Uterus (tissue), 4 donors: ENCODE measurements around the gene DHRS1. TPM values are rescaled to one million over a fixed set of nuclear protein-coding genes. Genes with fewer than 3 reads are reported as not detected.
"Not testable (repeated sequence)": the region's sequence is repeated elsewhere in the genome, so short reads cannot be mapped to it uniquely, and the experiment has no call there.

Source experiments
- DNase-seq, 2 donors: peaks; one replicate each; pipeline ENCODE4 v3.0.0-alpha.2; 2019 to 2020
- H3K27ac ChIP-seq, 2 donors: fragments of 200-600 bp; sonication (generic); 1 replicate in 1 of 2; 2 replicates in 1 of 2; pipeline ENCODE4 v1.5.1; 2016 to 2018
- H3K27me3 ChIP-seq, 2 donors: fragments of 200-600 bp; sonication (generic); one replicate each; pipeline ENCODE4 v1.5.1; 2018 to 2019; ENCODE audit warnings: control low read depth in 1 of 2
- H3K36me3 ChIP-seq, 2 donors: fragments of 200-600 bp; sonication (generic); one replicate each; pipeline ENCODE4 v1.5.1; 2019; ENCODE audit warnings: control low read depth in 1 of 2
- H3K4me1 ChIP-seq, 2 donors: fragments of 200-600 bp; sonication (generic); one replicate each; pipeline ENCODE4 v1.5.1; 2018 to 2019; ENCODE audit warnings: control low read depth in 1 of 2
- H3K4me3 ChIP-seq, 2 donors: fragments of 200-600 bp; sonication (generic); 1 replicate in 1 of 2; 2 replicates in 1 of 2; pipeline ENCODE4 v1.5.1; 2018 to 2019; ENCODE audit warnings: mild to moderate bottlenecking in 1 of 2
- H3K9me3 ChIP-seq, 2 donors: fragments of 200-600 bp; sonication (generic); one replicate each; pipeline ENCODE4 v1.5.1; 2019; ENCODE audit warnings: control low read depth in 1 of 2
- POLR2A ChIP-seq, 2 donors: fragments of 450-650 bp; IDR thresholded peaks; one replicate each; pipeline ENCODE4 v1.6.1; 2016; ENCODE audit warnings: antibody characterized with exemption in 2 of 2, mild to moderate bottlenecking in 1 of 2, moderate library complexity in 1 of 2
- intact Hi-C: fragments of 100-400 bp; cut with DNase I; formaldehyde crosslinking; loops from one replicate; pipeline ENCODE4 v1.15.1; 2023; ENCODE audit warnings: low total_unique reads
- total RNA-seq, 4 donors: library from RNA; depleted of rRNA in 3 of 4; stranded (reverse); fragments of >200 nt in 3 of 4; gene quantifications; one replicate each; pipeline versions ENCODE4 v1.1.0 to v1.2.4, GENCODE V29; 2014 to 2023
- TF ChIP-seq, protein P1 (sequence below), 4 experiments: fragments of 200-600 bp in 2 of 4; fragments of 450-650 bp in 2 of 4; sonication (generic) in 2 of 4; IDR thresholded peaks; one replicate each; pipeline ENCODE4 v1.5.1; 2016 to 2019; ENCODE audit warnings: antibody characterized with exemption in 4 of 4, mild to moderate bottlenecking in 2 of 4, moderate library complexity in 1 of 4
- donor health status: DM: yes; HTN: yes; CAD: no.

Gene DHRS1
- total RNA-seq, 4 donors from 2014 or later: 17.0 to 52.4 (median 37.7) TPM

DNA sequence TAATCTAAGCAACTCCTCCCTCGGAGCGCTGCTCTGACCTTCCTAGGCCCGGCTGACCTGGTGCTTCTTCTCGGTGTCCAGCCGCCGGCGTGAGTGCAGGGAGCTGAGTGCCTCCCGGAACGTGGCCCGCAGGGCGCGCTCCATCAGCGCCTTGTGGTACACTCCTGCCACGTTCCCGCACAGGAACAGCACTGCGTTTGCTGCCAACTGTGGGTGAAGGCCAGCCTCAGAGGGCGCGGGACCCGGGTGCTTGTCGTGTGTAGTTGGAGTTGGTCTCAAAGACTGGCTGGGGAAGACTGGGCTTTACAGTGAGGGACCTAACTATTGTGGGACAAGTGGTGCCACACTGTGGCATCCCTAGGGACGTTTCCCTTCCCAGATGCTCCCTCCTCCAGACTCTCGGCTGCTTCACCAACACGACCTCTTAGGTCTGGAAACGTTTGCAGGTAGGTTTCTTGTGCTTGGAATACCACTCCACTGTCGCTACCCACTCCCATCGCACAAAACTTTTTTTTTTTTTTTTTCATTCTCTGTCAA is 32.2 kb upstream of the DHRS1 start:
- intact Hi-C loops: loop anchor here (10.0 kb wide), 1 partner anchor 103 kb away; no protein-coding TSS in a partner anchor
- H3K4me3 ChIP-seq: no peak overlapping the region
- H3K36me3 ChIP-seq: no peaks in the 10 kb centered on the region
- H3K27me3 ChIP-seq: peaks cover 0 to 27% of the 10 kb centered on the region in 2 donors
- H3K27ac ChIP-seq: no peak overlapping the region
- peaks cover 0 to 14% of the 10 kb centered on the region in 2 donors for H3K4me1 ChIP-seq
- no peaks in the 10 kb centered on the region for H3K9me3 ChIP-seq
- no peak for DNase-seq
- TF ChIP-seq POLR2A (IDR thresholded peaks at IDR 0.05): no peak
- TF ChIP-seq, protein P1, sequence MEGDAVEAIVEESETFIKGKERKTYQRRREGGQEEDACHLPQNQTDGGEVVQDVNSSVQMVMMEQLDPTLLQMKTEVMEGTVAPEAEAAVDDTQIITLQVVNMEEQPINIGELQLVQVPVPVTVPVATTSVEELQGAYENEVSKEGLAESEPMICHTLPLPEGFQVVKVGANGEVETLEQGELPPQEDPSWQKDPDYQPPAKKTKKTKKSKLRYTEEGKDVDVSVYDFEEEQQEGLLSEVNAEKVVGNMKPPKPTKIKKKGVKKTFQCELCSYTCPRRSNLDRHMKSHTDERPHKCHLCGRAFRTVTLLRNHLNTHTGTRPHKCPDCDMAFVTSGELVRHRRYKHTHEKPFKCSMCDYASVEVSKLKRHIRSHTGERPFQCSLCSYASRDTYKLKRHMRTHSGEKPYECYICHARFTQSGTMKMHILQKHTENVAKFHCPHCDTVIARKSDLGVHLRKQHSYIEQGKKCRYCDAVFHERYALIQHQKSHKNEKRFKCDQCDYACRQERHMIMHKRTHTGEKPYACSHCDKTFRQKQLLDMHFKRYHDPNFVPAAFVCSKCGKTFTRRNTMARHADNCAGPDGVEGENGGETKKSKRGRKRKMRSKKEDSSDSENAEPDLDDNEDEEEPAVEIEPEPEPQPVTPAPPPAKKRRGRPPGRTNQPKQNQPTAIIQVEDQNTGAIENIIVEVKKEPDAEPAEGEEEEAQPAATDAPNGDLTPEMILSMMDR (IDR thresholded peaks at IDR 0.05): no peak

DNA sequence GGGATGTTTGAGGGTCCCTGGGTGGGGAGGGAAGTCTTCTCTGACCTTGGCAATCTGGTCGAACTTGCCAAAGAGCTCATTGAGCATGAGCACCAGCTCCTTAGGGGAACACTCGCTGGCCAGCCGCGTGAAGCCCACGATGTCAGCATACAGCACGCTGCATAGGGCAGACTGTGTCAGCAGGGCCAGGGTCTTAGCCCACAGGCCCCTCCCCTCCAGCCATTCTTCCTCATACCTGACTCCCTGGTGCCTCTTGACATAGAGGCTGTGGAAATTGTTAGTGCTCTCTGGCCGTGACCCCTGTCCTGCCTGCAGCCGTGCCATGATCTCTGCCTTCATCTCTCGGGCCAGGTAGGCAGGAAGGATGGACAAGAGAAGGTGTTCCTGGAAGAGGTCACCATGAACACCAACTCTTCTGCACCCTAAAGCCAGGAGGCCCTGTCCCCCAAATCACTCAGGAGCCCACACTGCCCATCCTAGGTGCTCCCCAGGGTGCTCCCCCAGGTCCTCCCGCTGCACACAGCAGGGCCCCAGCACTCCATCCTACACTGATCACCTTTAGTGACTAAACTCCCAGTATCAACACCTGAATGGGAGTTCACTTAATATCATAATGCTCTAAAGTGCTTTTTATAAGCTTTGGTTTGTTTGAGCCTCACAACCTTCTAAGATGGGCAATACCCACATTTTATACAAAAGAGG is 31.5 kb upstream of the DHRS1 start:
- H3K27ac ChIP-seq: no peak overlapping the region
- peaks cover 0 to 14% of the 10 kb centered on the region in 2 donors for H3K4me1 ChIP-seq
- no peaks in the 10 kb centered on the region for H3K9me3 ChIP-seq
- no peak for DNase-seq
- H3K36me3 ChIP-seq: no peaks in the 10 kb centered on the region
- no peak overlapping the region for H3K4me3 ChIP-seq
- H3K27me3 ChIP-seq: peaks cover 0 to 24% of the 10 kb centered on the region in 2 donors
- intact Hi-C loops: loop anchor here (10.0 kb wide), 1 partner anchor 104 kb away; no protein-coding TSS in a partner anchor
- TF ChIP-seq POLR2A (IDR thresholded peaks at IDR 0.05): no peak
- TF ChIP-seq, protein P1 (IDR thresholded peaks at IDR 0.05): no peak

DNA sequence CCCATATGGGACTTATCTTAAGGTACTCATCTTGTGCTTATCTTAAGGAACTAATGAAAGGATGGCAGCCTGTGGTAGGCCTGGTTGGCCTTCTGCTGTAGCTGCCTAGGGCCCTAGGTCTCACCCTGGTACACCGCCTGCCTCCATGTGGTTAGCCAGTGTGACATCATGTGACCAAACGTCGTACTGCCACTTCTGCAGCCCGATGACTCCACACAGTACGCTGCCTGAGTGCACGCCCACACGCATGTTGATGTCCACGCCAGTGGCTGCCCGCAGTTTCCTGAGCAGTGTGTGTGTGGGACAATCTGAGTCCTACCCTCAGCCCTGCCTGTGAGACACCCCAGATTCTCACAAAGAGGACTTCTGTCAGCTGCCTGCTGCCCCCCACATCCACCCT is 30.2 kb upstream of the DHRS1 start:
- no peaks in the 10 kb centered on the region for H3K9me3 ChIP-seq
- peaks cover 0 to 14% of the 10 kb centered on the region in 2 donors for H3K4me1 ChIP-seq
- H3K4me3 ChIP-seq: no peak overlapping the region
- intact Hi-C loops: loop anchor here (10.0 kb wide), 1 partner anchor 105 kb away; no protein-coding TSS in a partner anchor
- TF ChIP-seq, protein P1 (IDR thresholded peaks at IDR 0.05): no peak
- TF ChIP-seq POLR2A (IDR thresholded peaks at IDR 0.05): no peak
- H3K36me3 ChIP-seq: no peaks in the 10 kb centered on the region
- peaks cover 0 to 16% of the 10 kb centered on the region in 2 donors for H3K27me3 ChIP-seq
- DNase-seq: no peak
- no peak overlapping the region for H3K27ac ChIP-seq

DNA sequence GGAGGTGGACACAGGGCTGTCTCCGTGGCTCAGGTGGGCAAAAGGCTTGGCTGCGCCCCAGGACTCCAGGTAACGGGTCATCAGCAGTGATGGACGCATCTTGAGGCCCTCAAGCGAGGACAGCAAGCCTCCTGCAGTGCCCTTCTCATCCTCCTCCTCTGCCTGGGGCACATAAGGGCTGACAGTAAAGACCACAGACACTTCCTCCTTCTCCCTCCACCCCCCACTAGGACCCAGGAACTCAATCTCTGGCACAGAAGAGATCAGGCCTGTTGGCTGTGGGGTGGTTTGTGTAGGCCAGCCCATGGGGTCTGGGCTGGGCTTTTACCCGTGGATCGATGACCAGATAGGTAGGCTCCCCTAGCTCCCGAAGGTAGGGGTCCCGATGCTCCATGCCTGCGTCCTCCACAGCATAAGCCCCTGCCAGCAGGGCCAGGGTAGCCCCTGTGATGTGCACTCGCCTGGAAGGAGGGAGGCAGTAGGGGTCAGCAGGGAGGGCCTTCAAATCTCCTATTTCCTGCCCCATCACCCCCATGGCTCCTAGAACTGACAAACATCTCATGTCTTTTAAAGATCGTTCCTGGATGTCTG is 29.6 kb upstream of the DHRS1 start:
- H3K36me3 ChIP-seq: no peaks in the 10 kb centered on the region
- no peak for TF ChIP-seq POLR2A (IDR thresholded peaks at IDR 0.05)
- TF ChIP-seq, protein P1 (IDR thresholded peaks at IDR 0.05): no peak
- DNase-seq: no peak
- intact Hi-C loops: no loop called here
- H3K9me3 ChIP-seq: no peaks in the 10 kb centered on the region
- peaks cover 0 to 10% of the 10 kb centered on the region in 2 donors for H3K27me3 ChIP-seq
- H3K4me1 ChIP-seq: peaks cover 0 to 9% of the 10 kb centered on the region in 2 donors
- no peak overlapping the region for H3K27ac ChIP-seq
- H3K4me3 ChIP-seq: no peak overlapping the region

DNA sequence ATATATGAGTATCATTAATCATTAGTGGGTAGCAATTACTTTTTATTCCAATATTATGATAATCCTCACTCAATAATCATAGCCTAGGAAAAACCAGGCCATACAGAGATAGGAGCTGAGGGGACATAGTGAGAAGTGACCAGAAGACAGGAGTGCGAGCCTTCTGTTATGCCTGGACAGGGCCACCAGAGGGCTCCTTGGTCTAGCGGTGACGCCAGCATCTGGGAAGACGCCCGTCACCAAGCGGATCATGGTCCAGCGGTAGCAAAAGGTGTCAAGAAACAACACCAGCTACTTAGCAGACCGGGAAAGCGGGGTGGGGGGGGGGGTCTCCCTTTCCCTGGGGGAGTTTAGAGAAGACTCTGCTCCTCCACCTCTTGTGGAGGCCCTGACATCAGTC is 28.3 kb upstream of the DHRS1 start:
- intact Hi-C loops, H3K27ac ChIP-seq, H3K9me3 ChIP-seq, H3K4me3 ChIP-seq, H3K4me1 ChIP-seq, H3K36me3 ChIP-seq, H3K27me3 ChIP-seq: not testable (repeated sequence)
- TF ChIP-seq, protein P1 (IDR thresholded peaks at IDR 0.05): peak; percentile 38 to 71 (median 66)
- DNase-seq: peak; percentile 61
